Measurements from ENCODE around the gene GRIA3.

- TF ChIP-seq CTCF (IDR thresholded peaks at IDR 0.05) (no peak), POLR2A (IDR thresholded peaks at IDR 0.05) (no peak)
Measured at GRCh38 chrX:123432361-123433150, 248.5 kb downstream of the GRIA3 start.
